22Rv1 (cell line): ENCODE data around the gene RMDN3.

Experiments
- CTCF ChIP-seq: fragments of 450-650 bp; IDR thresholded peaks from 2 replicates; pipeline ENCODE4 v1.5.1; 2017; ENCODE audit warnings: mild to moderate bottlenecking
- ZFX ChIP-seq: fragments of 450-650 bp; IDR thresholded peaks from 2 replicates; pipeline ENCODE4 v1.6.1; 2017; ENCODE audit warnings: antibody characterized with exemption, borderline replicate concordance

- TF ChIP-seq CTCF (no peak), ZFX (no peak)
These were observed 24.0 kb downstream of the RMDN3 start for GRCh38 chr15:40731034-40731433.
